ENCODE data around the gene GALNT9. TPM values are rescaled to one million over a fixed set of nuclear protein-coding genes. Genes with fewer than 3 reads are reported as not detected.

Gene GALNT9
- total RNA-seq, 6 experiments from 2014 or later, result not detected

DNA sequence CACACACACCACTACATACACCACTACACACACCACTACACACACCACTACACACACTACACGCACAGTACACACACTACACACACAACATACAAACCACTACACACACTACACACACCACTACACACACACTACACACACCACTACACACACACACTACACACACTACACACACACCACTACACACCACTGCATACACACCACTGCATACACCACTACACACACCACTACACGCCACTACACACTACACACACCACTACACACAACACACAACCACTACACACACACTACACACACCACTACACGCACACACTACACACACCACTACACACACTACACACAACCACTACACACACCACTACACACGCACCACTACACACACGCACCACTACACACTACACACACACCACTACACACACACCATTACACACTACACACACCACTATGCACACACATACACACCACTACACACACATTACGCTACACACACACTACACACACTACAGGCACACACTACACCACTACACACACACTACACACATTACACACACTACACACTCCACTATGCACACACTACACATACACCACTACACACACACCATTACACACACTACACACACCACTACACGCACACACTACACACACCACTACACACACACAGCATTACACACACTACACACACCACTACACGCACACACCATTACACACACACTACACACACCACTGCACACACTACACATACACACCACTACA lies 172.6 kb downstream of the GALNT9 start:
- Mint-ChIP-seq H3K4me3 (no peak overlapping the region), H3K36me3 (ENCODE audit: low read depth) (no peaks in the 10 kb centered on the region), H3K4me1 (ENCODE audit: low read depth) (no peaks in the 10 kb centered on the region), H3K27ac (no peak overlapping the region), H3K9me3 (peaks cover 4% of the 10 kb centered on the region; the same call in 1 of the 2 replicates), H3K27me3 (ENCODE audit: insufficient read depth) (no peaks in the 10 kb centered on the region)
- no peak for DNase-seq
- TF ChIP-seq, protein P1, sequence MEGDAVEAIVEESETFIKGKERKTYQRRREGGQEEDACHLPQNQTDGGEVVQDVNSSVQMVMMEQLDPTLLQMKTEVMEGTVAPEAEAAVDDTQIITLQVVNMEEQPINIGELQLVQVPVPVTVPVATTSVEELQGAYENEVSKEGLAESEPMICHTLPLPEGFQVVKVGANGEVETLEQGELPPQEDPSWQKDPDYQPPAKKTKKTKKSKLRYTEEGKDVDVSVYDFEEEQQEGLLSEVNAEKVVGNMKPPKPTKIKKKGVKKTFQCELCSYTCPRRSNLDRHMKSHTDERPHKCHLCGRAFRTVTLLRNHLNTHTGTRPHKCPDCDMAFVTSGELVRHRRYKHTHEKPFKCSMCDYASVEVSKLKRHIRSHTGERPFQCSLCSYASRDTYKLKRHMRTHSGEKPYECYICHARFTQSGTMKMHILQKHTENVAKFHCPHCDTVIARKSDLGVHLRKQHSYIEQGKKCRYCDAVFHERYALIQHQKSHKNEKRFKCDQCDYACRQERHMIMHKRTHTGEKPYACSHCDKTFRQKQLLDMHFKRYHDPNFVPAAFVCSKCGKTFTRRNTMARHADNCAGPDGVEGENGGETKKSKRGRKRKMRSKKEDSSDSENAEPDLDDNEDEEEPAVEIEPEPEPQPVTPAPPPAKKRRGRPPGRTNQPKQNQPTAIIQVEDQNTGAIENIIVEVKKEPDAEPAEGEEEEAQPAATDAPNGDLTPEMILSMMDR (IDR thresholded peaks at IDR 0.05), result no peak

DNA sequence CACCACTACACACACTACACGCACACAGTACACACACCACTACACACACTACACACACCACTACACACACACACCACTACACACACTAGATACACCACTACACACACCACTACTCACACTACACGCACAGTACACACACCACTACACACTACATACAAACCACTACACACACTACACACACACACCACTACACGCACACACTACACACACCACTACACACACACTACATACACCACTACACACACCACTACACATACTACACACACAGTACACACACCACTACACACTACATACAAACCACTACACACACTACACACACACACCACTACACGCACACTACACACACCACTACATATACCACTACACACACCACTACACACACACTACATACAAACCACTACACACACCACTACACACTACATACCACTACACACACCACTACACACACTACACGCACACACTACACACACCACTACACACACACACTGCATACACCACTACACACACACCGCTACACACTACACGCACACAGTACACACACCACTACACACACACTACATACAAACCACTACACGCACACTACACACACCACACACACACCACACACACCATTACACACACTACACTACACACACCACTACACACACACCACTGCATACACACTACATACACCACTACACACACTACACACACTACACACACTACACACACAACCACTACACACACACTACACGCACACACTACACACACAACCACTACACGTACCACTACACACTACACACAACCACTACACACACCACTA lies 173.4 kb downstream of the GALNT9 start:
- Mint-ChIP-seq H3K9me3 (peaks cover 4% of the 10 kb centered on the region; the same call in 1 of the 2 replicates), H3K36me3 (ENCODE audit: low read depth) (no peaks in the 10 kb centered on the region), H3K4me3 (no peak overlapping the region), H3K27me3 (ENCODE audit: insufficient read depth) (no peaks in the 10 kb centered on the region), H3K27ac (no peak overlapping the region), H3K4me1 (ENCODE audit: low read depth) (no peaks in the 10 kb centered on the region)
- TF ChIP-seq, protein P1 (IDR thresholded peaks at IDR 0.05), result no peak
- no peak for DNase-seq

DNA sequence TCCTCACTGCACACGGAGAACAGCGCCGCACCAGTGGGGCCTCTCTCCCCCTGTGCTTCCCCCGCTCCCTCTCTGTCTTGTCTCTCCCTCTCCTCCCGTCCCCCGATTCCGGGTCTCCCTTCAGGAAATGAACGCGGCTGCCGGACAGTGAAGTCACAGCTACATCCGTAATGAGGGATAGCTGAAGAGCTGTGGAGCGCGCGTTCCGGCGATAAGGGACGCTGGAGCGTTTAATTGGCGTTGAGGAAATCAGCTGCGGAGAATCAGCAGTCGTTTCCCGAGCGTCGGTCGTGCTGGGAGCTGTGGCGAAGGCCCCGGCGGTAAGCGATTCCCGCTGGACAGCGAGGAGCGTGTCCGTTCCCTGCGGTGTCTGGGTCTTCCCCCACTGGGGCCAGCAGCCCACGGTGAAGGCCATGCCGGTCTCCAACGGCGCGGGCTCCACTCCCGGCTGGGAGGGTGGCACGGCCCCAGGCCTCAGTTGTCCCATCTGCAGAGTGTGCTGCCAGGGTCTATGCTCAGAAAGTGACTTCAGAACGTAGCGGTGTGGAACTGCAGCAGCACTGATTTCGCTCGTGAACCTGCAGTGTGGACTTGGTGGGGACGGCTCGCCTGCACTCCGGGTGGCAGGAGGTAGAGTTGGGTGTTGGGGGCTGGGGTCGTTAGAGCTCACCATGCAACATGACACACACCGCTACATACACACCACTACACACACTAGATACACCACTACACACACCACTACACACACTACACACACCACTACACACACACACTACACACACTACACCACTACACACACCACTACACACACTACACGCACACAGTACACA lies 174.2 kb downstream of the GALNT9 start:
- no peak for DNase-seq
- no peaks in the 10 kb centered on the region for H3K27me3 Mint-ChIP-seq (ENCODE audit: insufficient read depth)
- H3K27ac Mint-ChIP-seq, result no peak overlapping the region
- no peaks in the 10 kb centered on the region for H3K36me3 Mint-ChIP-seq (ENCODE audit: low read depth)
- H3K4me3 Mint-ChIP-seq, result no peak overlapping the region
- H3K9me3 Mint-ChIP-seq, result peaks cover 4% of the 10 kb centered on the region; the same call in 1 of the 2 replicates
- no peaks in the 10 kb centered on the region for H3K4me1 Mint-ChIP-seq (ENCODE audit: low read depth)
- TF ChIP-seq, protein P1 (IDR thresholded peaks at IDR 0.05), result no peak

DNA sequence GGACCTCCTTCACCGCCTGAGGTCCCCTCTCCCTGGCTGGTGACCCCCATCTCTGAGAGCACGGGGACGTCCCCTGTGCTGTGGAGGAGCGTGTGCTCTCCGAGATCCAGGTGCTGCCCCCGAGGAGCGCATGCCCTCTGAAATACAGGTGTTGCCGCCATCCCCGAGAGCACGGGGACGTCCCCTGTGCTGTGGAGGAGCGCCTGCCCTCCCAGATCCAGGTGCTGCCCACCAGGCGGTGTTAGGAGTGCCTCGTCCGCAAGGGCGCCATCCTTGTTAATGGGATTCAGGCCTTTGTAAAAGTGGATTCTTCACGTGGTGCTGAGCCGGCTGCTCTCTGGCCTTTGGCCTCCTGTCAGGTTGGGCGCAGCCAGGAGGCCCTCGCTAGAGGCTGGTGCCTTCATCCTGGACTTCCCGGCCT lies 175.0 kb downstream of the GALNT9 start:
- DNase-seq, result no peak
- TF ChIP-seq, protein P1 (IDR thresholded peaks at IDR 0.05), result no peak
- no peak overlapping the region for H3K27ac Mint-ChIP-seq
- no peaks in the 10 kb centered on the region for H3K27me3 Mint-ChIP-seq (ENCODE audit: insufficient read depth)
- no peaks in the 10 kb centered on the region for H3K9me3 Mint-ChIP-seq
- H3K4me3 Mint-ChIP-seq, result no peak overlapping the region
- no peaks in the 10 kb centered on the region for H3K36me3 Mint-ChIP-seq (ENCODE audit: low read depth)
- H3K4me1 Mint-ChIP-seq (ENCODE audit: low read depth), result no peaks in the 10 kb centered on the region
